ENCODE data around the gene BLMH. TPM values are rescaled to one million over a fixed set of nuclear protein-coding genes. Genes with fewer than 3 reads are reported as not detected.

BLMH gene
- total RNA-seq = 10 to 100 TPM; 38.3 to 54.7 TPM

GRCh38 chr17:30291543-30292285, at the start of gene BLMH:
Gene BLMH, minus strand, starts transcription at chr17:30291944. Its CDS starts 125 bp downstream, at chr17:30291819.
- Mint-ChIP-seq H3K27ac (peak within 1 kb of the TSS; percentile 90 to 97), H3K9me3 (no peaks in the 10 kb centered on the region), H3K36me3 (peaks cover 14 to 16% of the 10 kb centered on the region in 2 donors)
- DNase-seq (ENCODE audit: low spot score in 2 of 2) (peak; percentile 81 to 84), ATAC-seq (peak; percentile 77 to 87)

GRCh38 chr17:30340801-30341356, 49.1 kb upstream of the BLMH start:
- DNase-seq (ENCODE audit: low spot score in 2 of 2) = no peak
- H3K36me3 Mint-ChIP-seq = no peaks in the 10 kb centered on the region
- H3K27ac Mint-ChIP-seq = no peak overlapping the region
- H3K9me3 Mint-ChIP-seq = peaks cover 0 to under 1% of the 10 kb centered on the region in 2 donors
- no peak for ATAC-seq

GRCh38 chr17:30339086-30339485, 47.3 kb upstream of the BLMH start:
- ATAC-seq (no peak), DNase-seq (ENCODE audit: low spot score in 2 of 2) (no peak)
- H3K9me3 Mint-ChIP-seq = peaks cover 0 to 7% of the 10 kb centered on the region in 2 donors
- H3K27ac Mint-ChIP-seq = no peak overlapping the region
- no peaks in the 10 kb centered on the region for H3K36me3 Mint-ChIP-seq

- Mint-ChIP-seq H3K9me3 (peaks cover 0 to 7% of the 10 kb centered on the region in 2 donors), H3K36me3 (no peaks in the 10 kb centered on the region), H3K27ac (no peak overlapping the region)
- DNase-seq (ENCODE audit: low spot score in 2 of 2) = no peak
- no peak for ATAC-seq
Observed at GRCh38 chr17:30337393-30337999, 45.8 kb upstream of the BLMH start.

GRCh38 chr17:30336369-30337171, 44.8 kb upstream of the BLMH start:
- H3K9me3 Mint-ChIP-seq = peaks cover 0 to 7% of the 10 kb centered on the region in 2 donors
- DNase-seq (ENCODE audit: low spot score in 2 of 2) (peak in 1 of 2 donors; percentile 71), ATAC-seq (peak; percentile 14 to 25)
- no peak overlapping the region for H3K27ac Mint-ChIP-seq
- H3K36me3 Mint-ChIP-seq = no peaks in the 10 kb centered on the region

- H3K36me3 Mint-ChIP-seq = no peaks in the 10 kb centered on the region
- ATAC-seq (no peak), DNase-seq (ENCODE audit: low spot score in 2 of 2) (no peak)
- H3K27ac Mint-ChIP-seq = no peak overlapping the region
- H3K9me3 Mint-ChIP-seq = peaks cover 0 to 7% of the 10 kb centered on the region in 2 donors
Observed at GRCh38 chr17:30334421-30334820, 42.7 kb upstream of the BLMH start.

- Mint-ChIP-seq H3K36me3 (no peaks in the 10 kb centered on the region), H3K27ac (peak within 1 kb of the TSS; percentile 78 to 82), H3K9me3 (peaks cover 0 to 7% of the 10 kb centered on the region in 2 donors)
- DNase-seq (ENCODE audit: low spot score in 2 of 2) = no peak
- no peak for ATAC-seq
Observed at GRCh38 chr17:30333503-30334360, 42.0 kb upstream of the BLMH start, which contains the start of gene TMIGD1. Gene TMIGD1, minus strand, starts transcription at chr17:30334057. Its CDS starts 1,924 bp downstream, at chr17:30332133.

GRCh38 chr17:30332057-30332542, 40.4 kb upstream of the BLMH start:
- DNase-seq (ENCODE audit: low spot score in 2 of 2) (peak in 1 of 2 donors; percentile 29), ATAC-seq (peak; percentile 94 to 96)
- Mint-ChIP-seq H3K36me3 (no peaks in the 10 kb centered on the region), H3K9me3 (peaks cover 0 to 7% of the 10 kb centered on the region in 2 donors), H3K27ac (peak overlapping the region; percentile 69 to 78)

- Mint-ChIP-seq H3K27ac (no peak overlapping the region), H3K9me3 (no peaks in the 10 kb centered on the region), H3K36me3 (no peaks in the 10 kb centered on the region)
- DNase-seq (ENCODE audit: low spot score in 2 of 2) = no peak
- ATAC-seq = no peak
Observed at GRCh38 chr17:30326809-30327208, 35.1 kb upstream of the BLMH start.

- ATAC-seq (no peak), DNase-seq (ENCODE audit: low spot score in 2 of 2) (no peak)
- no peaks in the 10 kb centered on the region for H3K36me3 Mint-ChIP-seq
- H3K27ac Mint-ChIP-seq = no peak overlapping the region
- H3K9me3 Mint-ChIP-seq = no peaks in the 10 kb centered on the region
Observed at GRCh38 chr17:30324723-30325122, 33.0 kb upstream of the BLMH start.

GRCh38 chr17:30323895-30324319, 32.2 kb upstream of the BLMH start:
- Mint-ChIP-seq H3K27ac (peak overlapping the region in 1 of 2 donors; percentile 27), H3K36me3 (no peaks in the 10 kb centered on the region), H3K9me3 (no peaks in the 10 kb centered on the region)
- ATAC-seq (peak; percentile 97 to 98), DNase-seq (ENCODE audit: low spot score in 2 of 2) (peak in 1 of 2 donors; percentile 17)

- DNase-seq (ENCODE audit: low spot score in 2 of 2) = no peak
Observed at GRCh38 chr17:30323262-30323894, 31.6 kb upstream of the BLMH start.

GRCh38 chr17:30321314-30321713, 29.6 kb upstream of the BLMH start:
- ATAC-seq = no peak
- no peak for DNase-seq (ENCODE audit: low spot score in 2 of 2)
- Mint-ChIP-seq H3K9me3 (no peaks in the 10 kb centered on the region), H3K27ac (no peak overlapping the region), H3K36me3 (no peaks in the 10 kb centered on the region)

More at GRCh38 chr17:30323262-30323894, 31.6 kb upstream of the BLMH start:
- H3K36me3 Mint-ChIP-seq = no peaks in the 10 kb centered on the region
- peak in 1 of 2 donors; percentile 7 for ATAC-seq
- H3K27ac Mint-ChIP-seq = peak overlapping the region in 1 of 2 donors; percentile 27
- H3K9me3 Mint-ChIP-seq = no peaks in the 10 kb centered on the region

- no peaks in the 10 kb centered on the region for H3K36me3 Mint-ChIP-seq
- ATAC-seq (no peak), DNase-seq (ENCODE audit: low spot score in 2 of 2) (no peak)
- no peaks in the 10 kb centered on the region for H3K9me3 Mint-ChIP-seq
- no peak overlapping the region for H3K27ac Mint-ChIP-seq
Observed at GRCh38 chr17:30318155-30318554, 26.4 kb upstream of the BLMH start.

- no peak for ATAC-seq
- Mint-ChIP-seq H3K9me3 (no peaks in the 10 kb centered on the region), H3K27ac (no peak overlapping the region), H3K36me3 (no peaks in the 10 kb centered on the region)
- DNase-seq (ENCODE audit: low spot score in 2 of 2) = no peak
Observed at GRCh38 chr17:30316736-30317135, 25.0 kb upstream of the BLMH start.
